IgD-negative memory B cell (primary cell): ENCODE results near the gene COG5. TPM values are rescaled to one million over a fixed set of nuclear protein-coding genes. Genes with fewer than 3 reads are reported as not detected.

Source experiments
- H3K27ac Mint-ChIP-seq, 3 donors: one replicate each; pipeline ENCODE4 v1.8.0; 2020 to 2022; ENCODE audit warnings: mild to moderate bottlenecking in 3 of 3, mixed read lengths in 3 of 3, moderate library complexity in 1 of 3
- H3K27me3 Mint-ChIP-seq: one replicate; pipeline ENCODE4 v1.8.0; 2021; ENCODE audit warnings: mixed read lengths
- H3K36me3 Mint-ChIP-seq: one replicate; pipeline ENCODE4 v1.8.0; 2020; ENCODE audit warnings: mild to moderate bottlenecking, mixed read lengths
- H3K4me1 Mint-ChIP-seq, 3 donors: one replicate each; pipeline ENCODE4 v1.8.0; 2020 to 2022; ENCODE audit warnings: mixed read lengths in 3 of 3, mild to moderate bottlenecking in 1 of 3
- H3K4me3 Mint-ChIP-seq, 4 donors: one replicate each; pipeline ENCODE4 v1.8.0; 2020 to 2022; ENCODE audit warnings: mild to moderate bottlenecking in 4 of 4, mixed read lengths in 4 of 4, moderate library complexity in 3 of 4
- H3K9me3 Mint-ChIP-seq, 3 donors: one replicate each; pipeline ENCODE4 v1.8.0; 2020 to 2021; ENCODE audit warnings: mixed read lengths in 3 of 3, mild to moderate bottlenecking in 1 of 3
- polyA plus RNA-seq: library from polyadenylated mRNA; unstranded; fragments of 300-500 nt; fragmentation: Illumina TruSeq; gene quantifications from one replicate; pipeline ENCODE4 v1.2.3, GENCODE V29; 2021

Gene COG5
- polyA plus RNA-seq, 1 donor from 2014 or later, result 27.3 TPM

- Mint-ChIP-seq H3K27me3 (no peaks in the 10 kb centered on the region), H3K4me1 (peaks cover 3% of the 10 kb centered on the region in 3 donors), H3K36me3 (peaks cover 14% of the 10 kb centered on the region), H3K4me3 (no peak overlapping the region), H3K9me3 (peaks cover 2 to 10% (median 3%) of the 10 kb centered on the region in 3 donors), H3K27ac (no peak overlapping the region)
These were observed 124.7 kb downstream of the COG5 start for GRCh38 chr7:107439025-107439424.

GRCh38 chr7:107435749-107436148, 128.0 kb downstream of the COG5 start:
- peaks cover 3 to 5% (median 4%) of the 10 kb centered on the region in 3 donors for H3K4me1 Mint-ChIP-seq
- no peak overlapping the region for H3K4me3 Mint-ChIP-seq
- no peak overlapping the region for H3K27ac Mint-ChIP-seq
- H3K9me3 Mint-ChIP-seq, result peaks cover 2 to 4% (median 3%) of the 10 kb centered on the region in 3 donors
- no peaks in the 10 kb centered on the region for H3K27me3 Mint-ChIP-seq
- peaks cover 7% of the 10 kb centered on the region for H3K36me3 Mint-ChIP-seq

GRCh38 chr7:107432261-107432660, 131.5 kb downstream of the COG5 start:
- Mint-ChIP-seq H3K9me3 (peaks cover 2 to 4% (median 3%) of the 10 kb centered on the region in 3 donors), H3K4me1 (peaks cover 9 to 19% (median 12%) of the 10 kb centered on the region in 3 donors), H3K4me3 (no peak overlapping the region), H3K36me3 (peaks cover 14% of the 10 kb centered on the region), H3K27ac (no peak overlapping the region), H3K27me3 (no peaks in the 10 kb centered on the region)

GRCh38 chr7:107430057-107430456, 133.7 kb downstream of the COG5 start:
- Mint-ChIP-seq H3K27me3 (no peaks in the 10 kb centered on the region), H3K9me3 (no peaks in the 10 kb centered on the region), H3K27ac (no peak overlapping the region), H3K4me3 (no peak overlapping the region), H3K36me3 (peaks cover 14% of the 10 kb centered on the region), H3K4me1 (peaks cover 9 to 19% (median 9%) of the 10 kb centered on the region in 3 donors)

- Mint-ChIP-seq H3K9me3 (no peaks in the 10 kb centered on the region), H3K27me3 (no peaks in the 10 kb centered on the region), H3K36me3 (peaks cover 10% of the 10 kb centered on the region), H3K27ac (no peak overlapping the region), H3K4me3 (no peak overlapping the region), H3K4me1 (peaks cover 9 to 20% (median 9%) of the 10 kb centered on the region in 3 donors)
These were observed 135.1 kb downstream of the COG5 start for GRCh38 chr7:107428642-107429041.

- no peak overlapping the region for H3K4me3 Mint-ChIP-seq
- no peak overlapping the region for H3K27ac Mint-ChIP-seq
- H3K4me1 Mint-ChIP-seq, result peaks cover 9 to 25% (median 9%) of the 10 kb centered on the region in 3 donors
- H3K36me3 Mint-ChIP-seq, result peaks cover 10% of the 10 kb centered on the region
- H3K9me3 Mint-ChIP-seq, result no peaks in the 10 kb centered on the region
- H3K27me3 Mint-ChIP-seq, result no peaks in the 10 kb centered on the region
These were observed 136.3 kb downstream of the COG5 start for GRCh38 chr7:107427462-107427861.

- H3K4me3 Mint-ChIP-seq, result no peak overlapping the region
- H3K4me1 Mint-ChIP-seq, result peaks cover 0 to 3% (median 1%) of the 10 kb centered on the region in 3 donors
- peaks cover 16% of the 10 kb centered on the region for H3K36me3 Mint-ChIP-seq
- no peaks in the 10 kb centered on the region for H3K27me3 Mint-ChIP-seq
- no peak overlapping the region for H3K27ac Mint-ChIP-seq
- H3K9me3 Mint-ChIP-seq, result no peaks in the 10 kb centered on the region
These were observed 149.5 kb downstream of the COG5 start for GRCh38 chr7:107414198-107414597.

- Mint-ChIP-seq H3K4me1 (peaks cover 0 to 6% (median 5%) of the 10 kb centered on the region in 3 donors), H3K27me3 (no peaks in the 10 kb centered on the region), H3K4me3 (peak overlapping the region in 1 of 4 donors; percentile 55), H3K36me3 (peaks cover 32% of the 10 kb centered on the region), H3K9me3 (no peaks in the 10 kb centered on the region), H3K27ac (no peak overlapping the region)
These were observed 155.4 kb downstream of the COG5 start for GRCh38 chr7:107408349-107408748.

- no peaks in the 10 kb centered on the region for H3K27me3 Mint-ChIP-seq
- H3K36me3 Mint-ChIP-seq, result peaks cover 33% of the 10 kb centered on the region
- H3K9me3 Mint-ChIP-seq, result no peaks in the 10 kb centered on the region
- no peak overlapping the region for H3K27ac Mint-ChIP-seq
- no peak overlapping the region for H3K4me3 Mint-ChIP-seq
- peaks cover 0 to 6% (median 5%) of the 10 kb centered on the region in 3 donors for H3K4me1 Mint-ChIP-seq
These were observed 158.2 kb downstream of the COG5 start for GRCh38 chr7:107405559-107405958.

GRCh38 chr7:107404740-107405537, 158.8 kb downstream of the COG5 start:
- no peaks in the 10 kb centered on the region for H3K27me3 Mint-ChIP-seq
- H3K9me3 Mint-ChIP-seq, result no peaks in the 10 kb centered on the region
- peaks cover 0 to 6% (median 5%) of the 10 kb centered on the region in 3 donors for H3K4me1 Mint-ChIP-seq
- no peak overlapping the region for H3K4me3 Mint-ChIP-seq
- no peak overlapping the region for H3K27ac Mint-ChIP-seq
- peaks cover 32% of the 10 kb centered on the region for H3K36me3 Mint-ChIP-seq

- Mint-ChIP-seq H3K9me3 (no peaks in the 10 kb centered on the region), H3K4me1 (peaks cover 0 to 2% (median 0%) of the 10 kb centered on the region in 3 donors), H3K36me3 (peaks cover 23% of the 10 kb centered on the region), H3K27ac (no peak overlapping the region), H3K27me3 (no peaks in the 10 kb centered on the region), H3K4me3 (no peak overlapping the region)
These were observed 165.6 kb downstream of the COG5 start for GRCh38 chr7:107398161-107398560.

- no peaks in the 10 kb centered on the region for H3K27me3 Mint-ChIP-seq
- H3K36me3 Mint-ChIP-seq, result peaks cover 18% of the 10 kb centered on the region
- H3K9me3 Mint-ChIP-seq, result no peaks in the 10 kb centered on the region
- H3K4me3 Mint-ChIP-seq, result no peak overlapping the region
- H3K4me1 Mint-ChIP-seq, result peaks cover 0 to 2% (median 0%) of the 10 kb centered on the region in 3 donors
- no peak overlapping the region for H3K27ac Mint-ChIP-seq
These were observed 166.7 kb downstream of the COG5 start for GRCh38 chr7:107396990-107397389.

GRCh38 chr7:107396081-107396480, 167.6 kb downstream of the COG5 start:
- Mint-ChIP-seq H3K27ac (no peak overlapping the region), H3K4me3 (no peak overlapping the region), H3K27me3 (no peaks in the 10 kb centered on the region), H3K9me3 (no peaks in the 10 kb centered on the region), H3K36me3 (peaks cover 15% of the 10 kb centered on the region), H3K4me1 (peaks cover 0 to 2% (median 0%) of the 10 kb centered on the region in 3 donors)

GRCh38 chr7:107394831-107395230, 168.9 kb downstream of the COG5 start:
- Mint-ChIP-seq H3K9me3 (no peaks in the 10 kb centered on the region), H3K4me3 (no peak overlapping the region), H3K4me1 (peaks cover 0 to 2% (median 0%) of the 10 kb centered on the region in 3 donors), H3K27ac (no peak overlapping the region), H3K27me3 (no peaks in the 10 kb centered on the region), H3K36me3 (peaks cover 19% of the 10 kb centered on the region)

GRCh38 chr7:107394276-107394675, 169.4 kb downstream of the COG5 start:
- H3K27ac Mint-ChIP-seq, result no peak overlapping the region
- H3K4me1 Mint-ChIP-seq, result no peaks in the 10 kb centered on the region
- peaks cover 17% of the 10 kb centered on the region for H3K36me3 Mint-ChIP-seq
- H3K27me3 Mint-ChIP-seq, result no peaks in the 10 kb centered on the region
- no peaks in the 10 kb centered on the region for H3K9me3 Mint-ChIP-seq
- no peak overlapping the region for H3K4me3 Mint-ChIP-seq

- H3K9me3 Mint-ChIP-seq, result no peaks in the 10 kb centered on the region
- no peak overlapping the region for H3K4me3 Mint-ChIP-seq
- no peaks in the 10 kb centered on the region for H3K27me3 Mint-ChIP-seq
- H3K4me1 Mint-ChIP-seq, result no peaks in the 10 kb centered on the region
- peaks cover 11% of the 10 kb centered on the region for H3K36me3 Mint-ChIP-seq
- no peak overlapping the region for H3K27ac Mint-ChIP-seq
These were observed 170.9 kb downstream of the COG5 start for GRCh38 chr7:107392830-107393229.
